HG03280 (cell line): ENCODE results near the gene ABCD4.

Experiments used
- ATAC-seq: cut with Tn5 transposase; IDR thresholded peaks from one replicate; pipeline ENCODE4 v1.9.1; 2021; ENCODE audit warnings: mild to moderate bottlenecking, moderate library complexity; ENCODE audit not compliant: unreplicated experiment

Gene ABCD4

GRCh38 chr14:74238974-74239847, 63.5 kb downstream of the ABCD4 start, which contains the start of gene VSX2:
Gene VSX2, plus strand, starts transcription at chr14:74239449. Its CDS starts 113 bp downstream, at chr14:74239562.
- ATAC-seq, result no peak

- no peak for ATAC-seq
Observed at GRCh38 chr14:74237441-74237840, 65.3 kb downstream of the ABCD4 start.
